Measurements from ENCODE around the gene REPIN1. TPM values are rescaled to one million over a fixed set of nuclear protein-coding genes. Genes with fewer than 3 reads are reported as not detected.
A peak's percentile ranks its signal among the peaks of the same experiment; 100 is the strongest.

REPIN1 gene
- total and polyA plus RNA-seq, 2 donors (not counting 1 experiment from before 2014, with no cell fraction given): 165 to 190 TPM

GRCh38 chr7:150378115-150378852 is 9.7 kb downstream of the REPIN1 start:
- ChIA-PET CTCF (interaction anchor here (1.0 to 2.4 kb wide), 12 partner anchors 9 to 640 kb away, joined by 3 to 35 read pairs (median 4); partner anchors contain the start of gene REPIN1), POLR2A (interaction anchor here (0.7 to 4.4 kb wide), 3 partner anchors 10 to 49 kb away, joined by 6 to 64 read pairs (median 38); partner anchors contain the start of gene REPIN1)
- Histone ChIP-seq H2AFZ (ENCODE audit: insufficient read depth, low read depth, low read length, poor library complexity, severe bottlenecking) (peak overlapping the region; percentile 86), H4K20me1 (ENCODE audit: control insufficient read depth, insufficient read depth, low read length, poor library complexity, severe bottlenecking) (peaks cover 11% of the 10 kb centered on the region), H3K4me2 (replicated peaks; ENCODE audit: low read depth, low read length, poor library complexity, severe bottlenecking) (peak overlapping the region; percentile 97), H3K4me3 (ENCODE audit: control extremely low read depth in 1 of 5, extremely low read depth in 1 of 5, insufficient read depth in 1 of 5, low read depth in 2 of 5, low read length in 4 of 5) (peak overlapping the region; percentile 24 to 91 (median 77)), H3K79me2 (ENCODE audit: control insufficient read depth, insufficient read depth, low read length) (peaks cover 38% of the 10 kb centered on the region), H3K27me3 (replicated peaks in 1 of 4; ENCODE audit: control extremely low read depth in 1 of 4, control insufficient read depth in 3 of 4, insufficient read depth in 4 of 4, low read length in 3 of 4) (no peaks in the 10 kb centered on the region), H3K9me3 (ENCODE audit: control extremely low read depth in 1 of 3, control insufficient read depth in 2 of 3, insufficient read depth in 1 of 3, low read length in 2 of 3) (no peaks in the 10 kb centered on the region), H3K4me1 (ENCODE audit: control insufficient read depth in 2 of 2, insufficient read depth in 2 of 2, low read length in 2 of 2) (peaks cover 22 to 63% of the 10 kb centered on the region in 2 donors), H3K27ac (ENCODE audit: low read length in 2 of 2) (peak overlapping the region; percentile 84 to 85), H3K36me3 (replicated peaks in 1 of 2; ENCODE audit: control extremely low read depth in 1 of 2, control insufficient read depth in 1 of 2, extremely low read depth in 1 of 2, insufficient read depth in 2 of 2, low read length in 1 of 2) (peaks cover 0 to 14% of the 10 kb centered on the region in 2 experiments), H3K9ac (ENCODE audit: low read length) (peak overlapping the region; percentile 84)
- no peaks in the 10 kb centered on the region for H3K27me3 Mint-ChIP-seq
- H3K4me1 Mint-ChIP-seq: peaks cover 76% of the 10 kb centered on the region
- intact Hi-C loops (cut with micrococcal nuclease): loop anchor here (1.0 to 5.0 kb wide), 3 partner anchors 9 to 56 kb away; partner anchors contain the start of genes ACTR3C and LRRC61
- H3K9me3 Mint-ChIP-seq (ENCODE audit: insufficient read depth): no peaks in the 10 kb centered on the region
- peak; percentile 66 for DNase-seq
- H3K27ac Mint-ChIP-seq: peak overlapping the region; percentile 89
- WGBS (ENCODE audit: insufficient coverage): 1% methylated on average over 26 of the region's 32 CpGs
- peak overlapping the region; percentile 96 for H3K4me3 Mint-ChIP-seq
- no peak for TF ChIP-seq EZH2 (IDR thresholded peaks at IDR 0.05; ENCODE audit: borderline replicate concordance, insufficient read depth, low read depth, low read length, poor library complexity, severe bottlenecking)
- TF ChIP-seq CTCF (IDR thresholded peaks at IDR 0.05): no peak
- ATAC-seq (ENCODE audit: low read depth): no peak
